Endothelial cell of umbilical vein (primary cell): ENCODE measurements around the gene SLTM. TPM values are rescaled to one million over a fixed set of nuclear protein-coding genes. Genes with fewer than 3 reads are reported as not detected.
A peak's percentile ranks its signal among the peaks of the same experiment; 100 is the strongest.

Source experiments
- BruUV-seq: library from RNA; stranded (reverse); fragments of 400-500 nt; replicated peaks from 2 replicates; lab custom pipeline; 2021; lab: Mats Ljungman, UMichigan
- CTCF ChIA-PET: fragments of 300-600, 350-600 bp; sonication (Branson Sonifier 250); formaldehyde crosslinking; loops from one replicate; lab custom pipeline; 2021; ENCODE audit warnings: antibody characterized with exemption, inconsistent platforms; lab: Charles Lee
- POLR2A ChIA-PET: fragments of 300-600, 350-600 bp; sonication (Branson Sonifier 250); formaldehyde crosslinking; loops from one replicate; lab custom pipeline; 2021; ENCODE audit warnings: antibody characterized with exemption, inconsistent platforms; lab: Charles Lee
- DNase-seq: peaks from one replicate; pipeline ENCODE4 v3.0.0-alpha.2; 2011; ENCODE audit warnings: low read depth, low spot score
- FAIRE-seq: peaks from 2 replicates; lab custom pipeline; 2011; peaks lifted over from hg19 to GRCh38; lab: Jason Lieb, UNC
- H2AFZ ChIP-seq: 2 replicates; pipeline ENCODE4 v1.6.0; 2012; ENCODE audit warnings: low read depth, low read length, control low read depth, inconsistent platforms
- H3K27ac ChIP-seq: 2 replicates; pipeline ENCODE4 v1.5.1; 2011; ENCODE audit warnings: low read depth, mild to moderate bottlenecking, control low read depth, low read length, moderate library complexity; ENCODE audit not compliant: insufficient read depth
- H3K27me3 ChIP-seq, 2 experiments: 2 replicates each; pipeline versions ENCODE4 v1.6.0 to v1.6.1; 2011; ENCODE audit warnings: low read length in 2 of 2, mixed read lengths in 1 of 2; ENCODE audit not compliant: control insufficient read depth in 2 of 2, insufficient read depth in 2 of 2
- H3K36me3 ChIP-seq, 2 experiments: 2 replicates in 1 of 2; 3 replicates in 1 of 2; pipeline ENCODE4 v1.5.1; 2011; ENCODE audit warnings: low read length in 2 of 2, mild to moderate bottlenecking in 1 of 2, moderate library complexity in 1 of 2; ENCODE audit not compliant: control insufficient read depth in 2 of 2, insufficient read depth in 2 of 2; ENCODE audit errors: extremely low read depth in 1 of 2
- H3K4me1 ChIP-seq: 3 replicates; pipeline ENCODE4 v1.5.1; 2011; ENCODE audit warnings: mild to moderate bottlenecking, low read length; ENCODE audit not compliant: control insufficient read depth, insufficient read depth; ENCODE audit errors: extremely low read depth
- H3K4me2 ChIP-seq: 2 replicates; pipeline ENCODE4 v1.6.1; 2011; ENCODE audit warnings: low read length, control low read depth, mixed read lengths; ENCODE audit not compliant: insufficient read depth
- H3K4me3 ChIP-seq, 3 experiments: fragments of 200-600 bp in 1 of 3; sonication (generic), shearing (Covaris generic) in 1 of 3; replicated peaks in 1 of 3; 2 replicates each; pipeline ENCODE4 v1.5.1; 2011 to 2016; ENCODE audit warnings: control low read depth in 3 of 3, low read length in 3 of 3, mild to moderate bottlenecking in 2 of 3, inconsistent platforms in 1 of 3, low read depth in 1 of 3, moderate library complexity in 1 of 3; ENCODE audit not compliant: insufficient read depth in 1 of 3
- H3K79me2 ChIP-seq: 2 replicates; pipeline ENCODE4 v1.6.0; 2012; ENCODE audit warnings: low read length, inconsistent platforms; ENCODE audit not compliant: control insufficient read depth, insufficient read depth
- H3K9ac ChIP-seq: replicated peaks from 2 replicates; pipeline ENCODE3; 2011; ENCODE audit warnings: low read length, control low read depth; ENCODE audit not compliant: insufficient read depth; ENCODE audit errors: extremely low read depth
- H3K9me1 ChIP-seq: replicated peaks from 3 replicates; pipeline ENCODE4 v1.6.0; 2011; ENCODE audit warnings: mild to moderate bottlenecking, low read length; ENCODE audit not compliant: control insufficient read depth, insufficient read depth; ENCODE audit errors: extremely low read depth
- H3K9me3 ChIP-seq: replicated peaks from 2 replicates; pipeline ENCODE4 v1.5.1; 2012; ENCODE audit warnings: low read length, inconsistent platforms; ENCODE audit not compliant: control insufficient read depth, insufficient read depth
- H4K20me1 ChIP-seq: replicated peaks from 2 replicates; pipeline ENCODE3; 2011; ENCODE audit warnings: mild to moderate bottlenecking, low read length; ENCODE audit not compliant: control insufficient read depth, insufficient read depth; ENCODE audit errors: extremely low read depth
- EZH2 ChIP-seq: IDR thresholded peaks from 2 replicates; pipeline ENCODE4 v1.6.1; 2012; ENCODE audit warnings: borderline replicate concordance, low read depth, mild to moderate bottlenecking, moderate library complexity, low read length, inconsistent platforms; ENCODE audit not compliant: severe bottlenecking
- FOS ChIP-seq: IDR thresholded peaks from 2 replicates; pipeline ENCODE4 v1.6.1; 2011; ENCODE audit warnings: mild to moderate bottlenecking, low read length, moderate library complexity, borderline replicate concordance; ENCODE audit not compliant: insufficient read depth
- GATA2 ChIP-seq: IDR thresholded peaks from 2 replicates; pipeline ENCODE4 v1.7.0; 2011; ENCODE audit warnings: low read depth, mild to moderate bottlenecking, moderate library complexity, mixed read lengths, low read length; ENCODE audit not compliant: insufficient read length, insufficient read depth
- JUN ChIP-seq: IDR thresholded peaks from 2 replicates; pipeline ENCODE4 v1.6.1; 2011; ENCODE audit warnings: borderline replicate concordance, low read depth; ENCODE audit not compliant: insufficient read length, insufficient read depth
- MYC ChIP-seq: IDR thresholded peaks from one replicate; pipeline ENCODE4 v1.6.1; 2011; ENCODE audit warnings: mild to moderate bottlenecking, low read depth, low read length
- POLR2AphosphoS5 ChIP-seq: IDR thresholded peaks from 2 replicates; pipeline ENCODE4 v1.6.1; 2012; ENCODE audit warnings: low read depth, mild to moderate bottlenecking, control low read depth, low read length, moderate library complexity; ENCODE audit not compliant: insufficient read depth
- dilution Hi-C: fragments of 300-500 bp; cut with MboI; formaldehyde crosslinking; loops from one replicate; pipeline ENCODE4 v1.15.0; 2019; ENCODE audit warnings: low sequenced_read_pairs; ENCODE audit not compliant: extremely low pct_ligation_motif_present
- intact Hi-C: fragments of 100-400 bp; cut with micrococcal nuclease; formaldehyde crosslinking; loops from one replicate; pipeline ENCODE4 v1.10.0; 2022
- polyA plus RNA-seq, 4 experiments: library from polyadenylated mRNA; depleted of rRNA in 3 of 4; stranded (reverse) in 3 of 4; unstranded in 1 of 4; fragments of >200 nt; gene quantifications; 2 replicates each; pipeline versions ENCODE4 v1.2.1 to v1.2.3, GENCODE V29; 2011 to 2012; ENCODE audit warnings: missing spikeins in 1 of 4
- total RNA-seq: library from RNA; stranded (reverse); gene quantifications from 2 replicates; pipeline ENCODE4 v1.2.3, GENCODE V29; 2021
- TF ChIP-seq, protein P1 (sequence below), 2 donors: IDR thresholded peaks; 1 replicate in 1 of 2; 2 replicates in 1 of 2; pipeline ENCODE4 v1.5.1; 2011; ENCODE audit warnings: low read length in 2 of 2, mild to moderate bottlenecking in 2 of 2, moderate library complexity in 2 of 2, control low read depth in 1 of 2, inconsistent platforms in 1 of 2, low read depth in 1 of 2; ENCODE audit not compliant: insufficient read depth in 1 of 2; ENCODE audit errors: extremely low read depth in 1 of 2
- TF ChIP-seq, protein P2 (sequence below): IDR thresholded peaks from 2 replicates; pipeline ENCODE4 v1.6.1; 2011; ENCODE audit not compliant: insufficient read depth, insufficient read length

SLTM gene
- total and polyA plus RNA-seq, 2 donors (not counting 3 experiments of a cell fraction or from before 2014, with no cell fraction given): 28.1 to 93.0 TPM

DNA sequence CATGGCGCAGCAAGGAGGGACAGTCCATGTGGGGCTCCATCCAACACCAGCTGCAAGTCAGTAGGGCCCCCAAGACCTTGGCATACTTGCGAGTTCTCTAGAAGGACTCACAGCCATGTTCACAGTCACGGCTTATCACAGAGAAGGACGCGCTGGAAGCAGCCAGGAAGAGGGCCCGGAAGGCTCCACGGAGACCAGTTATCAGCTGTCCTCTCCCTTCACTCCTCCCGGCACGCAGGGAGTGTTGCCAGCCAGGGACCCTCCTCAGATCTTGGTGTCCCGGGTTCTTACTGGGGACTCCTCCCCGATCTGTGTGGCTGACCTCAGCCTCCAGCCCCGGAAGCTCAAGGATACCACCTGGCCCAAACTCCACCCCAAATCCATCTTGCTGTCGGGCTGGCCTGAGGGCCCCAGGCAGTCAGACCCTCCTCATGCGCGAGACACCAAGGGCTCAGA lies 68.0 kb downstream of the SLTM start:
- no peak overlapping the region for H3K9ac ChIP-seq

More for the DNA sequence above, 68.0 kb downstream of the SLTM start:
- peak overlapping the region; percentile 83 for H2AFZ ChIP-seq
- H3K9me3 ChIP-seq: no peaks in the 10 kb centered on the region
- no peak overlapping the region for H3K4me2 ChIP-seq
- H3K4me1 ChIP-seq: no peaks in the 10 kb centered on the region
- H3K79me2 ChIP-seq: no peaks in the 10 kb centered on the region
- BruUV-seq: no TSS peak
- ChIA-PET POLR2A (no interaction called here), CTCF (interaction anchor here (1.0 to 1.3 kb wide), 3 partner anchors 26 to 664 kb away, joined by 3 read pairs; no protein-coding TSS in a partner anchor)
- dilution Hi-C loops (no loop called here), intact Hi-C loops (no loop called here)
- no peak overlapping the region for H3K27ac ChIP-seq
- no peaks in the 10 kb centered on the region for H3K9me1 ChIP-seq
- no peaks in the 10 kb centered on the region for H3K27me3 ChIP-seq
- DNase-seq (no peak), FAIRE-seq (no peak)
- no peaks in the 10 kb centered on the region for H3K36me3 ChIP-seq
- no peak overlapping the region for H3K4me3 ChIP-seq
- H4K20me1 ChIP-seq: no peaks in the 10 kb centered on the region
- TF ChIP-seq, protein P1, sequence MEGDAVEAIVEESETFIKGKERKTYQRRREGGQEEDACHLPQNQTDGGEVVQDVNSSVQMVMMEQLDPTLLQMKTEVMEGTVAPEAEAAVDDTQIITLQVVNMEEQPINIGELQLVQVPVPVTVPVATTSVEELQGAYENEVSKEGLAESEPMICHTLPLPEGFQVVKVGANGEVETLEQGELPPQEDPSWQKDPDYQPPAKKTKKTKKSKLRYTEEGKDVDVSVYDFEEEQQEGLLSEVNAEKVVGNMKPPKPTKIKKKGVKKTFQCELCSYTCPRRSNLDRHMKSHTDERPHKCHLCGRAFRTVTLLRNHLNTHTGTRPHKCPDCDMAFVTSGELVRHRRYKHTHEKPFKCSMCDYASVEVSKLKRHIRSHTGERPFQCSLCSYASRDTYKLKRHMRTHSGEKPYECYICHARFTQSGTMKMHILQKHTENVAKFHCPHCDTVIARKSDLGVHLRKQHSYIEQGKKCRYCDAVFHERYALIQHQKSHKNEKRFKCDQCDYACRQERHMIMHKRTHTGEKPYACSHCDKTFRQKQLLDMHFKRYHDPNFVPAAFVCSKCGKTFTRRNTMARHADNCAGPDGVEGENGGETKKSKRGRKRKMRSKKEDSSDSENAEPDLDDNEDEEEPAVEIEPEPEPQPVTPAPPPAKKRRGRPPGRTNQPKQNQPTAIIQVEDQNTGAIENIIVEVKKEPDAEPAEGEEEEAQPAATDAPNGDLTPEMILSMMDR (IDR thresholded peaks at IDR 0.05; ENCODE audit: extremely low read depth in 1 of 2, insufficient read depth in 1 of 2, low read depth in 1 of 2, low read length in 2 of 2): no peak
- TF ChIP-seq JUN (no peak), FOS (no peak), MYC (no peak), EZH2 (no peak), POLR2AphosphoS5 (no peak), GATA2 (no peak)
- TF ChIP-seq, protein P2, sequence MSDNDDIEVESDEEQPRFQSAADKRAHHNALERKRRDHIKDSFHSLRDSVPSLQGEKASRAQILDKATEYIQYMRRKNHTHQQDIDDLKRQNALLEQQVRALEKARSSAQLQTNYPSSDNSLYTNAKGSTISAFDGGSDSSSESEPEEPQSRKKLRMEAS: no peak
